ENCODE data around the gene TESMIN.
A peak's percentile ranks its signal among the peaks of the same experiment; 100 is the strongest.

The TESMIN gene

GRCh38 chr11:68687986-68688385 lies 63.3 kb downstream of the TESMIN start:
- Mint-ChIP-seq H3K27me3 (ENCODE audit: low read depth) (peaks cover 68% of the 10 kb centered on the region), H3K27ac (no peak overlapping the region), H3K36me3 (ENCODE audit: low read depth) (no peaks in the 10 kb centered on the region), H3K4me3 (no peak overlapping the region), H3K4me1 (ENCODE audit: low read depth) (peaks cover 10% of the 10 kb centered on the region), H3K9me3 (no peaks in the 10 kb centered on the region)

GRCh38 chr11:68687311-68687710 lies 64.0 kb downstream of the TESMIN start:
- no peak overlapping the region for H3K27ac Mint-ChIP-seq
- H3K4me1 Mint-ChIP-seq (ENCODE audit: low read depth): peaks cover 10% of the 10 kb centered on the region

DNA sequence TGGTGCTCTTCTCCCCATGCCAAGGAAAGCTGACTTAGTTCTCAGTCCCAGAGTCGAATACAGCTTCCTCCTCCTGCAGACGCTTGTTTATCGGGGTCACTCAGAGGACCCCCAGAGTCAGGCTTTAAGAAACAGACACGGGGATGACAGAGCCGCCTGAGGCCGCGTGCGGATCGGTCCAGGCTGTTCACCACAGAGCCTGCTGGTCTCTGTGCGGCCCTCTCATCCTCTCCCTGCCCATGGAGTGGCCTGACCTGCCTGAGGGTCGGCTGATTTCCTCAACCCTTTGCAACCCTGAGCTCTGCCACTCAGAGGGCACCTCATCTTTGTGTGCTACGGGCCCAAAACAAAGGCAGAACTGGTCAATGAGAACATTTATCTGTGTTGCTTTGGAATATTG lies 64.8 kb downstream of the TESMIN start:
- Mint-ChIP-seq H3K4me3 (no peak overlapping the region), H3K27ac (no peak overlapping the region), H3K9me3 (no peaks in the 10 kb centered on the region), H3K4me1 (ENCODE audit: low read depth) (peaks cover 10% of the 10 kb centered on the region), H3K36me3 (ENCODE audit: low read depth) (no peaks in the 10 kb centered on the region), H3K27me3 (ENCODE audit: low read depth) (peaks cover 82% of the 10 kb centered on the region)

More at GRCh38 chr11:68687311-68687710, 64.0 kb downstream of the TESMIN start:
- Mint-ChIP-seq H3K9me3 (no peaks in the 10 kb centered on the region), H3K4me3 (no peak overlapping the region), H3K27me3 (ENCODE audit: low read depth) (peaks cover 75% of the 10 kb centered on the region), H3K36me3 (ENCODE audit: low read depth) (no peaks in the 10 kb centered on the region)

DNA sequence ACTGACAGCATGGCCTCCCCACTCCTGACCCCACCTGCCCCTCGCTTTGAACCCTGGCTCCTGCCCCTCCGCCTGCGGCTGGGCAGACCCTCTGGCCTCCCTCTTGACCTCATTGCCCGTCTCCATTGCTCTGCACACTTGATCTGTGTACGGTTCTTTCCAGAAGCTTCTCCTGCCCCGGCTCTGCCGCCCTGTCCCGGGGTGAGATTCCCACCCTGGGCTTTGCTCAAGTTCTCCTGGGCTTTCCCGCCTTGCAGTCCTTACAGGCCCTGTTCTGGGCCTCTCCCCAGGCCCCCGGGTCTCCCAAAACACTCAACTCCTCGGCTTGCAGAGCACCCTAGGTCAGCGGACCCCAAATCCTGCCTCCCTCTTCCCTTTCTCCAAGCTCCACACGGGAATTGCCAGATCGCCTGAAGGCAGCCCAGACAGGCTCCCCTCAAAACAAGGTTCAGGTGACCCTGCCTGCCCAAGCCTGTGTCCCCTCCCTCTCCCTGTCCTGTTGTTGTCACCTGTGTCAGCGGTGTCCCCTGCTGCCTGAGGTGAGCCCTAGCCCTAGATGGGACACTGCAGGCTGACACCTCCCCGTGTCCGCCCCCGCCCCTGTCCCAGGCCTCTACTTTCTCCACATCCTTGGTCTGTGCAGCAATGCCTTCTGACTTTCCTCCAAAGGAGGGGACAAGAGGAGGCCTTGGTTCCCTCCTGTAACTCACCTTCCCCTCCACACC lies 65.5 kb downstream of the TESMIN start:
- Mint-ChIP-seq H3K4me1 (ENCODE audit: low read depth) (peaks cover 5% of the 10 kb centered on the region), H3K4me3 (peak overlapping the region; percentile 25)

GRCh38 chr11:68684385-68685356 lies 66.6 kb downstream of the TESMIN start, which contains the start of gene GAL:
TSS of gene GAL (plus strand) at chr11:68684544. CDS start at chr11:68684924, 380 bp downstream.
- Mint-ChIP-seq H3K27me3 (ENCODE audit: low read depth) (peaks cover 64% of the 10 kb centered on the region), H3K9me3 (no peaks in the 10 kb centered on the region), H3K36me3 (ENCODE audit: low read depth) (no peaks in the 10 kb centered on the region), H3K4me1 (ENCODE audit: low read depth) (no peaks in the 10 kb centered on the region), H3K27ac (no peak within 1 kb of the TSS), H3K4me3 (no peak within 1 kb of the TSS)

More for the DNA sequence above, 65.5 kb downstream of the TESMIN start:
- H3K36me3 Mint-ChIP-seq (ENCODE audit: low read depth): no peaks in the 10 kb centered on the region
- H3K27me3 Mint-ChIP-seq (ENCODE audit: low read depth): peaks cover 75% of the 10 kb centered on the region
- no peak overlapping the region for H3K27ac Mint-ChIP-seq
- no peaks in the 10 kb centered on the region for H3K9me3 Mint-ChIP-seq

DNA sequence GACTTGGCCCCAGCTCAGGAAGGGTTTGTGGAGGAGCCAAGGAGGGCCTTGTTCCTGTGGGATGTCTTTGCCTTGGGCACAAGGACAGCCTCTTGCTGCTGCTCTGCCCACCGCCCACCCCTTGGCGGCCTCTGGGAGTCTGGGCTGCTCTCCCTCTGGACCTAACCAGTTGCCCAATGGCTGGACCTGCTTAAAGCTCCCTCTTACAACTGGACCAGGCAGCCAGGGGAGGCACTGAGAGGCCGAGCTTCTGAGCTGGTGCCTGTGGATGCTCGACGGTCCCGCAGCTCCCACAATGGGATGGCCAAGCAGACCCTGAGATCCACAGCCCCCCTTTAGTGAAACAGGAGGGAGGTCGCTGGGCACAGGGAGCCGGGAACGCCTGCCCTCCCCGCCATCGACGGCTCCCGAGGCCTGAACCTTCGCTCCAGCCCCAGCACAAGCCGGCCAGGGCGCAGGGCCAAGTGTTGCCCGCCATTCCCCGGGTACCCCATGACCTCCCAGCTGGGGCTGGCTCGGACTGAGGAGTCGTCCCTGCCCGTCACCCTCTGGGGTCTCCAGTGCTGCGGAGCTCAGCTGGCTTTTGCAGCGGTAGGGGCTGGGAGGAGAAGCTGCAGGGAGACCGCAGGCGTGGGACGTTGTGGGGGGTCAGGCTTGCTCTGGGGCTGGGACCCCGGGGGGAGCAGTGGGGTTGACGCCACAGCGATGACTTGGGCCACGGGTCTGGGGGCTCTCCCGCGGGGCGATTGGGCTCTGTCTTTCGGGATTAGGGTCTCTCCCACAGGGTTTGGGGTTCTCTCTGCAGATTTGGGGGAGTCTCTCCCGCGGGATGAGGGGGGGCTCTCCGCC lies 67.6 kb downstream of the TESMIN start:
- Mint-ChIP-seq H3K9me3 (no peaks in the 10 kb centered on the region), H3K4me3 (no peak overlapping the region), H3K27me3 (ENCODE audit: low read depth) (peaks cover 57% of the 10 kb centered on the region), H3K4me1 (ENCODE audit: low read depth) (no peaks in the 10 kb centered on the region), H3K36me3 (ENCODE audit: low read depth) (no peaks in the 10 kb centered on the region), H3K27ac (no peak overlapping the region)

GRCh38 chr11:68683121-68683520 lies 68.2 kb downstream of the TESMIN start:
- H3K9me3 Mint-ChIP-seq: no peaks in the 10 kb centered on the region
- no peaks in the 10 kb centered on the region for H3K36me3 Mint-ChIP-seq (ENCODE audit: low read depth)
- H3K4me3 Mint-ChIP-seq: no peak overlapping the region
- no peaks in the 10 kb centered on the region for H3K4me1 Mint-ChIP-seq (ENCODE audit: low read depth)
- H3K27ac Mint-ChIP-seq: no peak overlapping the region
- peaks cover 53% of the 10 kb centered on the region for H3K27me3 Mint-ChIP-seq (ENCODE audit: low read depth)

DNA sequence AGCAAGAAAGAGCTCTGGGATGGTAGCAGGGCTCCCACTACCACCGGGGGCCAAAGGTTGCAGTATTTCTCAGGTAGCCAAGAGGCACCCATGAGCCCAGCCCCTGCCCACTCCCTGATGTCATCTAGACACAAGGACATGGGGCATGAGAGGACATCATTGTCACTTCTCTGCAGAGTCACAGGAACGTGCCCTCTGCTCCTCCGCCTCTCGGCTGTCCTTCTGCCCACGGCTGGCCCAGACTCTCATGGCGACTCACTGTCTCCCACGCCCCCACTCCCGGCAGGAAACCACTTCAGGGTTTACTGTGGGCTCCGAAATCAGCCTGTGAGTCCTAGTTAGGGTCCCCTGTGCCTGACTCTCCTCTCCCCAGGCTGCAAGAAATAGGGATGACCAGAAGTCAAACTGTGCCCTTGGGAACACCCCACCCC lies 68.8 kb downstream of the TESMIN start:
- Mint-ChIP-seq H3K27ac (no peak overlapping the region), H3K4me3 (no peak overlapping the region), H3K36me3 (ENCODE audit: low read depth) (no peaks in the 10 kb centered on the region), H3K9me3 (no peaks in the 10 kb centered on the region), H3K4me1 (ENCODE audit: low read depth) (no peaks in the 10 kb centered on the region), H3K27me3 (ENCODE audit: low read depth) (peaks cover 49% of the 10 kb centered on the region)

GRCh38 chr11:68680541-68681231 lies 70.6 kb downstream of the TESMIN start:
- no peaks in the 10 kb centered on the region for H3K9me3 Mint-ChIP-seq
- H3K27ac Mint-ChIP-seq: no peak overlapping the region
- H3K4me1 Mint-ChIP-seq (ENCODE audit: low read depth): no peaks in the 10 kb centered on the region
- no peak overlapping the region for H3K4me3 Mint-ChIP-seq
- no peaks in the 10 kb centered on the region for H3K36me3 Mint-ChIP-seq (ENCODE audit: low read depth)
- H3K27me3 Mint-ChIP-seq (ENCODE audit: low read depth): peaks cover 31% of the 10 kb centered on the region

DNA sequence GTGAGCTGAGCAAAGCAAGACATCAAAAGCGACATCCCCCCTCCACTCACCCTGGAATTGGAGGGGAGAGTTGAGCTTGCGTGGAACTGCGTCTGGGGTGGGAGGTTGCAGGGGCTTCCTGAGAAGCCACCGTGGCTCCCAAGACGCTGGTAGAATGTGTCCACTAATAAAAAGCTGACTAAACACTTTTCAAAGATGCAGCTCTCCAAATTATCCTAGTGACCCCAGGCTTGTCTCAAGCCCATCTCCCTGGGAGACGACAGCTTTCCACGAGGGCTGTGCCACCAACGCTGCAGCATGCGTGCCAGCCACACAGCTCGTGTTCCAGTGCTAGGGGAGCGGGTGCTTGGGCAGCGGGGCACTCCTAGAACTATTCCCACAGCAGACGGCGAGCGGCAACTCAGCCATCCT lies 73.3 kb downstream of the TESMIN start:
- H3K27ac Mint-ChIP-seq: no peak overlapping the region
- H3K36me3 Mint-ChIP-seq (ENCODE audit: low read depth): no peaks in the 10 kb centered on the region
- H3K4me3 Mint-ChIP-seq: no peak overlapping the region
- peaks cover 15% of the 10 kb centered on the region for H3K27me3 Mint-ChIP-seq (ENCODE audit: low read depth)
- H3K9me3 Mint-ChIP-seq: no peaks in the 10 kb centered on the region
- no peaks in the 10 kb centered on the region for H3K4me1 Mint-ChIP-seq (ENCODE audit: low read depth)

- peaks cover 9% of the 10 kb centered on the region for H3K27me3 Mint-ChIP-seq (ENCODE audit: low read depth)
- no peaks in the 10 kb centered on the region for H3K36me3 Mint-ChIP-seq (ENCODE audit: low read depth)
- no peaks in the 10 kb centered on the region for H3K9me3 Mint-ChIP-seq
- H3K4me1 Mint-ChIP-seq (ENCODE audit: low read depth): no peaks in the 10 kb centered on the region
- no peak overlapping the region for H3K4me3 Mint-ChIP-seq
- H3K27ac Mint-ChIP-seq: no peak overlapping the region
Measured at GRCh38 chr11:68677432-68677831, 73.9 kb downstream of the TESMIN start.

- Mint-ChIP-seq H3K36me3 (ENCODE audit: low read depth) (no peaks in the 10 kb centered on the region), H3K27ac (no peak overlapping the region), H3K27me3 (ENCODE audit: low read depth) (no peaks in the 10 kb centered on the region), H3K4me1 (ENCODE audit: low read depth) (no peaks in the 10 kb centered on the region), H3K9me3 (no peaks in the 10 kb centered on the region), H3K4me3 (no peak overlapping the region)
Measured at GRCh38 chr11:68674461-68674860, 76.9 kb downstream of the TESMIN start.

GRCh38 chr11:68673991-68674390 lies 77.3 kb downstream of the TESMIN start:
- H3K27me3 Mint-ChIP-seq (ENCODE audit: low read depth): no peaks in the 10 kb centered on the region
- H3K36me3 Mint-ChIP-seq (ENCODE audit: low read depth): no peaks in the 10 kb centered on the region
- no peaks in the 10 kb centered on the region for H3K4me1 Mint-ChIP-seq (ENCODE audit: low read depth)
- H3K4me3 Mint-ChIP-seq: no peak overlapping the region
- H3K9me3 Mint-ChIP-seq: no peaks in the 10 kb centered on the region
- H3K27ac Mint-ChIP-seq: no peak overlapping the region

Data from T-helper 1 cell treated with Interleukin-12 subunit alpha and Interleukin-12 subunit beta and Interleukin-4 antibody, amounts not matched to agents 30 μg/mL and 1 μg/mL, for 36 hours (primary cell).